ENCODE data around the gene HGF. TPM values are rescaled to one million over a fixed set of nuclear protein-coding genes. Genes with fewer than 3 reads are reported as not detected.
A peak's percentile ranks its signal among the peaks of the same experiment; 100 is the strongest.

The HGF gene
- total and polyA plus RNA-seq, 2 of the 8 experiments (the other 6 are each of a cell fraction or from before 2014, with no cell fraction given), result 0.05 to 0.60 TPM

GRCh38 chr7:81659697-81660395 lies 110.0 kb downstream of the HGF start:
- H4K5ac ChIP-seq (ENCODE audit: insufficient read length, low read depth, low read length), result no peak overlapping the region
- H3K4ac ChIP-seq (replicated peaks; ENCODE audit: insufficient read length, low read depth, low read length), result no peak overlapping the region
- TF ChIP-seq TEAD4 (IDR thresholded peaks at IDR 0.05; ENCODE audit: low read depth, low read length) (peak; percentile 60; the same call in 1 of the 2 replicates), CHD2 (IDR thresholded peaks at IDR 0.05; ENCODE audit: low read length) (no peak)
- no peak overlapping the region for H3K56ac ChIP-seq (replicated peaks; ENCODE audit: insufficient read length, low read depth, low read length)
- 0 out of 2 replicates have a peak overlapping the region, but pooled peaks have one; percentile 3 for H2BK12ac ChIP-seq (ENCODE audit: low read depth, low read length)
- H3K79me2 ChIP-seq (ENCODE audit: control insufficient read depth in 1 of 2, insufficient read depth in 2 of 2, low read length in 2 of 2), result no peaks in the 10 kb centered on the region
- H2BK20ac ChIP-seq (ENCODE audit: low read length), result no peak overlapping the region
- no peak overlapping the region for H3K4me2 ChIP-seq (ENCODE audit: insufficient read depth in 1 of 2, low read depth in 2 of 2, low read length in 2 of 2)
- H2AFZ ChIP-seq (ENCODE audit: low read length), result no peak overlapping the region
- H3K18ac ChIP-seq (ENCODE audit: extremely low read depth, low read length), result no peak overlapping the region
- ChIA-PET POLR2A (ENCODE audit: partially characterized antibody) (no interaction called here), CTCF (ENCODE audit: partially characterized antibody) (interaction anchor here (1.2 to 2.1 kb wide), 3 partner anchors 9 to 66 kb away, joined by 3 to 7 read pairs (median 3); no protein-coding TSS in a partner anchor)
- H2BK5ac ChIP-seq (ENCODE audit: low read depth, low read length), result no peak overlapping the region
- H3K27me3 ChIP-seq (replicated peaks in 1 of 4; ENCODE audit: control insufficient read depth in 3 of 4, extremely low read depth in 1 of 4, insufficient read depth in 3 of 4, low read length in 3 of 4), result no peaks in the 10 kb centered on the region
- no peaks in the 10 kb centered on the region for H3K36me3 ChIP-seq (ENCODE audit: control insufficient read depth in 2 of 4, insufficient read depth in 4 of 4, low read length in 3 of 4)
- H3K23me2 ChIP-seq (ENCODE audit: low read depth, low read length), result no peaks in the 10 kb centered on the region
- no peak overlapping the region for H2AK5ac ChIP-seq (ENCODE audit: low read depth, low read length)
- H3K4me3 ChIP-seq (ENCODE audit: extremely low read depth in 1 of 4, insufficient read depth in 2 of 4, low read depth in 3 of 4, low read length in 4 of 4), result no peak overlapping the region
- no peaks in the 10 kb centered on the region for H4K20me1 ChIP-seq (replicated peaks in 1 of 2; ENCODE audit: control insufficient read depth in 1 of 2, insufficient read depth in 2 of 2, low read length in 2 of 2)
- no peaks in the 10 kb centered on the region for H3K9me3 ChIP-seq (ENCODE audit: insufficient read depth in 2 of 2, low read depth in 1 of 2, low read length in 1 of 2)
- no peaks in the 10 kb centered on the region for H3K79me1 ChIP-seq (ENCODE audit: low read depth, low read length)
- H3K23ac ChIP-seq (ENCODE audit: insufficient read length), result no peak overlapping the region
- WGBS, 2 experiments (ENCODE audit: extremely low coverage in 1 of 2, insufficient coverage in 1 of 2, insufficient read length in 1 of 2, insufficient replicate concordance in 2 of 2, low coverage in 1 of 2, low lambda C conversion rate in 2 of 2, missing lambda C conversion rate in 1 of 2), result 88% methylated on average over 3 of the region's 3 CpGs; no CpG with 5 or more reads in 1 of the 2 experiments
- H3K14ac ChIP-seq (ENCODE audit: insufficient read length), result no peak overlapping the region
- no peak overlapping the region for H2BK120ac ChIP-seq (replicated peaks; ENCODE audit: low read depth, low read length)
- FAIRE-seq (no peak), DNase-seq (ENCODE audit: low read depth in 1 of 2, low spot score in 2 of 2) (no peak)
- no peak overlapping the region for H3K9ac ChIP-seq (replicated peaks in 1 of 4; ENCODE audit: extremely low read depth in 1 of 4, low read depth in 3 of 4, low read length in 3 of 4)
- no peak overlapping the region for H2BK15ac ChIP-seq (ENCODE audit: low read length)
- peaks cover 0 to 5% (median 2%) of the 10 kb centered on the region in 4 experiments; a peak in 4 of 7 replicates for H3K4me1 ChIP-seq (replicated peaks in 1 of 4; ENCODE audit: control insufficient read depth in 3 of 4, insufficient read depth in 4 of 4, low read length in 3 of 4)
- no peak overlapping the region for H4K8ac ChIP-seq (ENCODE audit: extremely low read depth, insufficient read depth, low read length)
- H3K27ac ChIP-seq (ENCODE audit: low read depth, low read length), result no peak overlapping the region
- H4K91ac ChIP-seq (replicated peaks; ENCODE audit: insufficient read length, low read length), result no peak overlapping the region
